NOMO-1 (cell line): Measurements from ENCODE around the gene VSIG8.
A peak's percentile ranks its signal among the peaks of the same experiment; 100 is the strongest.
"Not testable (repeated sequence)": the region's sequence is repeated elsewhere in the genome, so short reads cannot be mapped to it uniquely, and the experiment has no call there.

Experiments used
- DNase-seq, 2 experiments: peaks; one replicate each; lab custom pipeline; 2025; ENCODE audit not compliant: unreplicated experiment in 2 of 2; lab: John Stamatoyannopoulos, UW

The VSIG8 gene, protein sequence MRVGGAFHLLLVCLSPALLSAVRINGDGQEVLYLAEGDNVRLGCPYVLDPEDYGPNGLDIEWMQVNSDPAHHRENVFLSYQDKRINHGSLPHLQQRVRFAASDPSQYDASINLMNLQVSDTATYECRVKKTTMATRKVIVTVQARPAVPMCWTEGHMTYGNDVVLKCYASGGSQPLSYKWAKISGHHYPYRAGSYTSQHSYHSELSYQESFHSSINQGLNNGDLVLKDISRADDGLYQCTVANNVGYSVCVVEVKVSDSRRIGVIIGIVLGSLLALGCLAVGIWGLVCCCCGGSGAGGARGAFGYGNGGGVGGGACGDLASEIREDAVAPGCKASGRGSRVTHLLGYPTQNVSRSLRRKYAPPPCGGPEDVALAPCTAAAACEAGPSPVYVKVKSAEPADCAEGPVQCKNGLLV

DNA sequence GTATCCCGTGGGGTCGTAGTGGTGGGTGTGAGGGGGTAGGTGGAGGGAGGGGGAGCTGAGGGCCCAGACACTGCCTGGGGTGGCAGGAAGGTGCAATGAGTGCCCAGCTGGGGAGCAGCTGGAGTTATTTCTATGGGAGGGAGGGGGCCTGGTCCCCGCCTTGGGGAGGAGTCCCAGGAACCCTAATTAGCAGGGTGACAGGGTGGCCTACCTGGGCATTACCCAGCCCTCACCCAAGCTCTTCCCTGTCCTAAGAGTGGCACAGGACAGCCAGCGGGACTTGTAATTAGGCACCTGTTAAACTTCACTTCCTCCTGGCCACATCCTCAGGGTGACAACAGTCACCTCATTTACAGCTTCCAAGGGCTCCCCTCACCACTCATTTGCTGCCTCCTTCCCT, at the start of gene VSIG8:
Gene VSIG8, minus strand, starts transcription at position 101 of the 400 bp plus-strand sequence. CDS start 136 bp downstream, outside the sequence.
- no peak for DNase-seq

DNA sequence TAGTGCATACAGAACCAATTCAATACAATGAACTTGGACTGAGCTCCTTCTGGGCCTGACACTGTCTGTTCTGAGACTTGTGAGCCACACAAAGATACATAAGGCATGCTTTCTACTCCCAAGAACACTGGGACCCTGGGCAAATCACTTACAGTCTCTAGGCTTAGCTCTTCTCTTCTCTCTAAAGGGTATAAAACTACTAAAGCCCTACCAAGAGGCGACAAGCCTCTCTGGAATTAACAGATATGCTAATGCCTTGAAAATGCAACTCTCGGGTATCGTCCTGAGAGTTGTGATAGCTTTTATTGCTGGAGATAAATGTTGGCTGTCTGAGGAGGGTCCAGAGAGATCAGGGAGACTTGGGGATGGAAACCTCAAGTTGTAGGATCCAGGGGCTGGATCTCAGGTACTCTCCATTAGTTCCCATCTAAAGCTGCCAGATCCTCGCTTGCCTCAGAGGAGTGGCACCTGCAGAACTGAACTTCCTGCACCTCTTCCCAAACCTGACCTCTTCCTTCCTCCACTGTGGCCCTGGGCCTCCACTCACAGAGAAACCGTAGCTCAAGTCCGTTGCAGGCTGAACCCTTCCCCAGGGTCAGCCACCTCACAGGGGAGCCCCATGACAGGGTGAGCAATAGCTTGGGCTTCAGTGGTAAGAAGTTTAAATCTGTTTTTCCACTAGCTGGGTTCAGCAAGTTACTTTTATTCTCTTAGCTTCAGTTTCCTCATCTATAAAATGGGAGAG, 49.0 kb upstream of the VSIG8 start:
- DNase-seq: peak in 1 of 2 experiments; percentile 26

DNA sequence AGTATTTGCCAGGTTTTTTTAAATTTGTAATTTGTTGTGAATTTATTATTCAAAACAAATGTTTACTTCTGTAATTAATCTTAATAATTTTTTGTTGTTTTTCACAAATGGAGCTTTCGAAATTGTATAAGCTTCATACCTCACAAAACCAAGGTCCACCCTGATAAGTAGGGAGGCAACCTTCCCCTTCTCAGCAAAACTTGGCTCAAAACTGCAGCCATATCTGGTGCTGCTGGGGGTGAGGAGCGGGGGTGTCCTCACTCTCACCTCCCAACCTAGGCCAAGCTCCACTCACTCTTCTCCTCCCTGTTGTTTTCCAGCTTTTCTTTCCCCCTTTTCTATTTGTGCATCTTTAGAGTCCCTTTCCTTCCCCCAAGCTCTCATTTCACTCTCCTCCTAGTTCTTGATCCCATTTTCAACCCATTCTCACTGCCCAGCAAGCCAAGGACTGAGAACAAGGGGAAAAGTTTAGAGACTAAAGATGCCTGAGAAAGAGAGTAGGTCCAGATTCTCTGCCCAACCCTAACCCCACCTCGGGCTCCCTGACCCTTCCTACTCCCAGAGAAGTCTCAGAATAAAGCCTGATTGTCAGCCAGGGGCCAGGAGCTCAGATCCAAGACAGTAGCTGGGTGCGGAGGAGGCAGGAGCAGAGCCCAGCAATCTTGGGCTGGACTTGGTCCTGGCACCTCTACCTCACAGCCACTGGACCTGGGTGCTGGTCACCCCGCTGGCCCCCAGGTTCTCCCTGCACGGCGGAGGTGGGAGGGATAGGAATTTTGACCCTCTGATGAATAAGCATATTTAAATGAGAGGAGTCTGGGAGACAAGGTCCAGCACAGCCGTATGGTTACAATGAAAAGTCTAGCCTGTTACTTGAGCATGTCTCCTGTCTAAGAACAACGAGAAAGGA, 45.8 kb upstream of the VSIG8 start:
- no peak for DNase-seq

DNA sequence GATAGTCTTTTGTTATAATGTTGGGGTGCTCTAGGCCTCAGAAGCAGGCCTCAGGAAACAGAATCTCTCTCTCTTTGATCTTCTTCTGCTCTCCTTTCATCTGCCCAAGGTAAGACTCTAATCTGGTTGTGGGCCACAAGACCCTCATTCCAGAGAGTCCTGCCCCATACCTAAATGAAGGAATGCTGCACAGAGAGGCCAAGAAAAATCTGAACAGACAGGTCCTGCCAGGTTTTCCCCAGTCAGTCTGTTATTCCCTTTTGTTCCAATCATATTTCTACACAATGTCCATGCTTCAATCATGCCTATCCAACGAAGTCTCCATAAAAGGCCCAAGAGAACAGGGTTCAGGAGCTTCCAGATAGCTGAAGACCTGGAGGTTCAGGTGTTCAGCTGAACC, 44.5 kb upstream of the VSIG8 start:
- no peak for DNase-seq

DNA sequence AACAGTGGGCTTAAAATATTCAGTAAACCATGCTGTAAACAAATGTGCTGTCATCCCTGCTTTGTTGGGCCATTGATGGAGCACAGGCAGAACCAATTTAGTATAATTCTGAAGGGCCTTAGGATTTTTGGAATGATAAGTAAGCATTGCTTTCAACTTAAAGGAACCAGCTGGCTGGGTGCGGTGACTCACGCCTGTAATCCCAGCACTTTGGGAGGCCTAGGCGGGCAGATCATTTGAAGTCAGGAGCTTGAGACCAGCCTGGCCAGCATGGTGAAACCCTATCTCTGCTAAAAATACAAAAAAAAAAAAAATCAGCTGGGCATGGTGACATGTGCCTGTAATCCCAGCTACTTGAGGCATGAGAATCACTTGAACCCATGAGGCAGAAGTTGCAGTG, 41.6 kb upstream of the VSIG8 start:
- DNase-seq: not testable (repeated sequence)

DNA sequence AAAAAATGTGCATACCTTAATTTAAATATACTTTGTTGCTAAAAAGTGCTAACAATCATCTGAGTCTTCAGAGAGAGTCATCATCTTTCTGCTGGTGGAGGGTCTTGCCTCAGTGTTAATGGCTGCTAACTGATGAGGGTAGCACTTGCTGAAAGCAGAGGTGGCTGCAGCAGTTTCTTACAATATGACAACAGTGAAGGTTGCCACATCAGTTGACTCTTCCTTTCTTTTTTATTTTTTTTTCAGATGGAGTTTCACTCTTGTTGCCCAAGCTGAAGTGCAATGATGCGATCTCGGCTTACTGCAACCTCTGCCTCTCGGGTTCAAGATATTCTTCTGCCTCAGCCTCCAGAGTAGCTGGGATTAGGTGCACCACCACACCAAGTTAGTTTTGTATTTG, 40.1 kb upstream of the VSIG8 start:
- peak in 1 of 2 experiments; percentile 48 for DNase-seq

DNA sequence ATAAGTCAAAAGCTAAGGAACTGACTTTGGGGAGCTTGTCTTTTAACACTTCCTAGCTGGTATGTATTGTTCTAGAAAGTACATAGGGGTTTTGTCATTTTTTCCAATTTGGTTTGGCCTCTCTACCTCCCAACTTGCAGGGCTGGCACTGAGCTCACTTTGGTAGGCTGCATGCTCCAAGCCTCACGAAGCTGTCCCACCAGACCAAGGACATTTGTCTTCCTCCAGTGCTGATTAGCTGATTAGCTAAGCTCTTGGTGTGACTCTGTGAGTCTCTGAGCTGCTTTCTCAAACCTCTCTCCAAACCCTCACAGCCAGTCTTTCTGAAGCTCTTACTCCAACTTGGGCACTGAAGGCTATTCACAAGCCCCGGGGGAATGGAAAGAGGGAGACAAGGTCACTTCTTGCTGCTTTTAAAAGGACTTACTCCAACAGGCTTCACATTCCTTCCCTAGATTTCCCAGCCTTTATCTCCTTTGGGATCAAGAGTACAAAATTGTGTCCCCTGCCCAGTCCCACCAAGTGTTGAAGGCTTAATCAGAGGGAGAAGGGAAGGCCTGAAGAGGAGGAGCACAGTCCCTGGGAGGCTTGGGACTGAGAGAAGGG, 38.4 kb upstream of the VSIG8 start:
- DNase-seq: no peak

DNA sequence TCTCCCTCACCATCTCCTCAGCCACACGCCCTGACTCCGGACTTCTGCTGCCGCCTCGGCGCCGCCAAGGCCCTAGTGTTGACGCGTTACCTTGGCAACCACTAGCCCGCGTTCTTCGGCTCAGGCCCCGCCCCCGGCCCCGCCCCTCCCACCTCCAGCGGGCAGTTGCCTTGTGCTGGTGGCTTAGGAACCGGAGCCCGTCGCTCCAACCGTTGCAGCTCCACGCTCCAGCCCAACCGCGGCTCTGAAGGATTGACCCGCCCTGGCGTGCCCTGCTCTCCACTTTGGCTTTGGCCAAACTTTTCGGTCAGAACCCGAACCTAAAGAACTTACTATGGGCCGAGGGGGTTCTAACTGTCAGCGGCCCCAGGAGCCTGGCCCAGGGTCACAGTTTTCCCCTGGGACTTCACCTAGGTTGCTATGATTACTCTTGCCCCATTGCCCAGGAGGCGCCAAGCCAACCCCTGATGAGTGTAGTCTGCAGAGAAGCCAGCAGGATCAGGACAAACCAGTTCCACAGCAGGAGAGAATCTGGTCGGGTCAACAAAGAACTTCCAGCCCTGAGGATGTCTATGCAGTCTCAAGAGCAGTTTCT, 37.7 kb upstream of the VSIG8 start, which contains the start of gene CFAP45:
Gene CFAP45, minus strand, starts transcription at position 80 of the 595 bp plus-strand sequence. Its CDS starts 67 bp downstream, at position 13.
- peak; percentile 33 to 65 for DNase-seq

DNA sequence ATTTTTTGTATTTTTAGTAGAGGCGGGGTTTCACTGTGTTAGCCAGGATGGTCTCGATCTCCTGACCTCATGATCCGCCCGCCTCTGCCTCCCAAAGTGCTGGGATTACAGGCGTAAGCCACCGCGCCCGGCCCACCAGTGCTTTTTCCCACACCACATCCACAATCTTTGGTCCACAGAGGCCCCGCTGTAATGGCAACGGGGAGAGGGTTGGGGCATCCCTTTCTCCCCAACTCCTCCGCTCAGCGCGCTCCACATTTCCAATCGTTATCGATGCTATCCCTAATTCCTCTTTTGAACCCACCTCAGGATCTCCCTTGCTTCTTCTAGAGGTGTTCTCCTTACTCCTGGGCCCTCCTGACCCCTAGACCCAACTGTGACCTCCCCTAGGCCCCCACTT, 37.2 kb upstream of the VSIG8 start:
- DNase-seq: not testable (repeated sequence)

DNA sequence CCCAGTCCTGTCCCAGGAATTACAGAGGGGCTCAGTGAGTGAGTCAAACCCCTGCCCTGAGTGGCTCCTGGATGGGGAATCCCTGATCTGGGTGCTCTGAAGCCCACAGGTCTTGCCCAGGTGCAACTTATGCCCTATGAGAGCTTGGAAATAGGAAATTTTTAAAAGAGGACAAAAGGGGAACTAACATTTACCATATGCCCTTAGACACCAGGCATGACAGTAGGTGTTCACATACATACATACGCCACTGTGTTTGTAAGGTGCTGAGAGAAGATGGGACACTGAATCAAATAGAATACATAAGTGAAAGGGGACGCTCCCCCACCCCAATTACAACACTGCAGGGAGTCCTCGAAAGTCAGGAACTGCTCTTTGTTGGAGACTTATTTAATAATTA, 36.1 kb upstream of the VSIG8 start:
- DNase-seq: peak in 1 of 2 experiments; percentile 31

DNA sequence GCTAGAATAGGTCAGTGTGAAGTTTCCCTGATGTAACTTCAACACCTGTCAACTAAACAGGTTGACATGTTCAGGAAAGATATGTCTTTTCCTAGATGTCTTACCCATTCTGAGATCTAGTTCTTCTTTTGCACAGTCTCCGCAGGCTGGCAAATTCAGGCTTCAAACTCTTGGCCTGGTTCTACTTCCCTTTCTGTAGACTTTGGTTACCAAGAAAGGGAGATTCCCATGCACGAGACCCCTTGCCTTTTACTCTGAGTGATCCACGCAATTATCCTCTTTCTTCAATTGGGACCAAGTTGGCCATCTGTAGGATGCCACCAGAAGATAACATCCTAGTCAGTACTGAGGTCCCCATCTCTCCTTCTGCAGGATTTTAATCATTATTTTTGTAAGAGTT, 35.5 kb upstream of the VSIG8 start:
- DNase-seq: peak; percentile 26 to 41

DNA sequence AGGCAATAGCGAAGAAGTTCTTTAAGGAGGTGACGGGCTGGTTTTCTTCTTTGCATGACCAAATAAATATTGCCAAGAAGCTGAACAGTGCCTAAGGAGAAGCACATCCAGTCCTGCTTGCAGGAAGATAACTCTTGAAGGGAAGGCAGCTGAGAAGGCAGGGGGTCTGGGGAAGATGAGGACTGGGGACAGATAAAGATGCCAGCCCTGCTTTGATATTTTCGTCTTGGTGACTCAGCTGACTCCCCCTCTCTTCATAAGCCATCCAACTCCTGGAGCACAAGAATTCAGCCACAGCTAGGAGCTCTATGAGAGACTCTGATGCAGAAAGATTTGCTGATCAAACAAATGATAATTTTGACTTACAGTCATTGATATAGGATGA, 34.1 kb upstream of the VSIG8 start:
- DNase-seq: no peak

DNA sequence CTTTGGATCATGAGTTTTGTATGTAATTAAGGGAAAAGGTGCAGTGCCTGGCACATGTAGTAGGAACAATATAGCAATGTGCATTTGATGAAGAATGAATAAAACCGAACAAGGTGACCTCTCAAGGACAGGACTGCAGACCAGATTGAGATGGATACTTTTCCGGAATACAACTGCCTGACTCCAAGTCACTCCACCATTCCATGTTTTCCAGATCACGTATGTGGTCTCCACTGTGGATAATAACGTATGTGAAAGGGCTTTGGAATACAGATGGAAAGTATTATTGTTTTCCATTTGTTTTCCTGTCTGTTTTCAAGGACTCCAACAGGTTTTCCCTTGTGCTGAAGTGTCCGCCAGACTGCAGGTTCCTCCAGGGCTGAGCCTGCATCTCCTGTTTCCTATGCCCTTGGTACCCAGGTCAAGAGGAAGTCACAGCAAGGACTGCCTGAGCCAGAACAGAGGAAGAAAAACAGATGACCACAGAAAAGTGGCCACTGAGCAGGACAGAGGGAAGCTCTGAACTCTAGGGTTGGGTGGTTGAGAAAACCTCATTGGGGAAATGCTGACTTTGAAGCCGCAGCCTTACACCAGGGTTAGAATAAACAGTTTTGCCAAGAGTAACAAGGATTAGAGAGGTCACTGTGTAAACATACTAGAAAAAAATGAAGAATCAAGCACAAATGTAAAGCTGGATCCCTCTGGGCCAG, 33.5 kb upstream of the VSIG8 start:
- DNase-seq: no peak

DNA sequence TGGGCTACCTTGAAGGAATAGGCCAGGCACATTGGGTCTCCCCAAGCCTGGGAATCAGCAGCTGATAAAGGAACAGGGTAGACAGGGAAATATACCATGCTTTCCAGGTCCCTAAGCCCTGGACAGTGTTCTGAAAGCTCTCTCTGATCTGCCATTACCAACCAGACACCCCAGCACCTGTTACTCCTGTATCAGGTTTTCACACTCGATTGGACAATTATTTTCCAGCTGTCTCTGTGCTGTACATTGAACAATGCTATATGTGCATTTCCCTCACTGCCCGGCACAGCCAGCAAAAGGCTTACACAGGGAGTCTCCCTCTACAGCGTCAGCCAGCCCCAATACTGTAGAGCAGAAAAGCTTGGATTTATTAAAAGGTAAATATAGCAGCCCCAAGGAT, 32.8 kb upstream of the VSIG8 start:
- DNase-seq: no peak

DNA sequence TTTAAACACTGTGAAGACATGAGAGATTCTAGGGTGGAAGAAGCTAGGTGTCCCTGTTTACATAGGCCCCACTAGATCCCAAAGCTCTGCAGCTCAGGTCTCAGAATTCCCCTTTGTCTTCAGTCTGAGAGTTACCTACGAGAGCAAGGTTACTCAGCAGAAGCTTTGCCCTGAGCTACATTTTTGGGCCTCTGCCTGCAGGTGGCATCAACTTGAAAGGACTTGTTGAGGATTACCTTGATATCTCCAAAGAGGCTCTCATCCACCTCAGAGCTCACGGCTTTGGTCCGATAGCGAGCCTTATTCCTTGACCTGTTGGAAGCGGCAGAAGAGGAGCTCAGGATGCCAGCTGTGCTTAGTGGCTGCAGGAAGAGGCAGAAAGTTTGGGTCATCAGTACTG, 30.5 kb upstream of the VSIG8 start:
- no peak for DNase-seq

DNA sequence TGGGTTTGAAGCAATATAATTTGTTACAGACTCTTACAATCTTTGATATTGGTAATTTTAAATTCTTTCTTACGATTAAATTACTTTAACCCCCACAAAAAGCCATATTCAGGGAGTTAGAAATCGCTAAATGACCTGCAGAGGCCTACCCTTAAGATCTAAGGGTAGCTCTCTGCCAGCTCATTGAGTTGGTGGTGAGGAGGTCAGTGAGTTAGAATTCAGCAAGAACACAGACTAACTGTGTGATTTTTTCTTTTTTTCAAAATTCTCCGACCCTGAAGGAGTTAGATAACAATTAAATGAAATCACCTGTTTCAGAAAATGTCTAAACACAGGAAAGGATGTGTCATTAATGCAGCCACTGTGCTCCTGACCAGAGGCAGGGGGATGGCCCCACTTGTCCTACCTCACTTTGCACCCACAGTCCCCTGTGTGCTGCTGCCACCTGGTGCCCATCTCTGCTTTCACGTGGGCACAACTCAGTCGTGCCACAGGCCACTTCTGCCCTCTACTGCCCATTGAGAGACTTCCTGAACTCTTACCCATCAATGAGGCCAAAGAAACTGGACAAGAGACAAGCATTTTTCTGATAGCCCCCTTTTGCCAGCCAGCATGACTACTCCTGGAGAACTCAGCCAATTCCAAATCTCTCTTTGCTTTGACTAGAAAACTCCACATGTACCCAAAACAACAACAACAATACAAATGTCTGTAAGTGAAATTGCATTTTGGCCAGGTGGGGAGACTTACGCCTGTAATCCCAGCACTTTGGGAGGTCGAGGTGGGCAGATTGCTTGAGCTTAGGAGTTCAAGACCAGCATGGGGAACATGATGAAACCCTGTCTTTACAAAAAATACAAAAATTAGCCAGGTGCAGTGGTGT, 29.1 kb upstream of the VSIG8 start:
- DNase-seq: peak; percentile 69 to 86

DNA sequence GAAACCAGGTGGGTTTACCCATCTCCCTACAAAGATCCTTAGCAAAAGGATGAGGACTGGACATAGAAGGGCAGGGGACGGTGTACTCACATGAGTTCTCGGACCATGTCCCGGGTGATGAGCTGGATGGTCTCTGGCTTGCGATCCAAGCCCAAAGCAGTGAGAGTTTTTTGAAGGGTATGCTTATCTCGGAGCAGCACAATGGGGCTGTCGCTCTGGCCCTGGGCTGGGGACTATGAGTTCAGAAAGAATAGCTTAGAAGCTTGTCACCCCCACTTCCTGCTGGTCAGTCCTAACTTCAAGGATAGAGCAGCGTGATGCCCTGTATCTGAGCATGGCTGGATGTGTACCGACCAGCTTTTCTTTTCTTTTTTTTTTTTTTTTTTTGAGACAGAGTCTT, 27.9 kb upstream of the VSIG8 start:
- no peak for DNase-seq

DNA sequence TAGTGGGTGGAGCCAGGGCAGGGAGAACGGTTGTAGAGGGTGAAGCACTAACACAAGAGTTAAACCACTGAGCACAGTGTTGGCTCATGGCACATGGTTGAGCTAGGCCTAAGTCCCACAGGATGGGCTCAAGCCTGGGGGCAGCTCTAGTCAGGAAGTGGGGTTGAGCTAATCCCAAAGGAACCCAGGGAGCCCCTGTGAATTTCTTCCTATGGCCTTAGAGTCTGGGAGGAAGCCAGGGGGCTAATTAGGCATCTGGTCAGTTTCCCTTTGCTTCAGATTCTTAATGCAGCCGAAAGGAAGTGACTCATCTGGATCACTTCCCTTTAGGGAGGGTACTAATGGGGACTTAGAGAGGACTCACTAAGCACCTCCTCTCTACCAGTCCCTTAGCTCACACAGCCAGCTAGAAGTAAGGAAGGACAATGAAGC, 27.4 kb upstream of the VSIG8 start:
- DNase-seq: peak; percentile 79 to 94
